OCI-LY1 (cell line): ENCODE data around the gene NEK5.

Experiments used
- H2AFZ ChIP-seq: fragments of 200-600 bp; sonication (generic), shearing (Covaris generic); 2 replicates; pipeline ENCODE4 v1.6.0; 2014; ENCODE audit warnings: antibody characterized with exemption, mild to moderate bottlenecking, low read length
- H3F3A ChIP-seq: fragments of 200-600 bp; sonication (generic), shearing (Covaris generic); 2 replicates; pipeline ENCODE4 v1.6.0; 2014; ENCODE audit warnings: mild to moderate bottlenecking, antibody characterized with exemption, low read length, moderate library complexity; ENCODE audit not compliant: insufficient read depth
- H3K27ac ChIP-seq: fragments of 200-600 bp; sonication (generic); 2 replicates; pipeline ENCODE4 v1.5.1; 2014; ENCODE audit warnings: low read length, mixed run types, mild to moderate bottlenecking, low read depth; ENCODE audit not compliant: poor library complexity, severe bottlenecking
- H3K27me3 ChIP-seq: fragments of 200-600 bp; sonication (generic); 2 replicates; pipeline ENCODE4 v1.6.0; 2014; ENCODE audit warnings: antibody characterized with exemption, mild to moderate bottlenecking, low read length, moderate library complexity; ENCODE audit not compliant: insufficient read depth
- H3K36me3 ChIP-seq: fragments of 200-600 bp; sonication (generic); 2 replicates; pipeline ENCODE4 v1.6.1; 2014; ENCODE audit warnings: mild to moderate bottlenecking, antibody characterized with exemption, low read length, moderate library complexity, mixed read lengths; ENCODE audit not compliant: insufficient read depth
- H3K4me1 ChIP-seq: fragments of 200-600 bp; sonication (generic); 2 replicates; pipeline ENCODE4 v1.5.1; 2014; ENCODE audit warnings: mild to moderate bottlenecking, low read length, moderate library complexity; ENCODE audit not compliant: insufficient read depth, severe bottlenecking
- H3K4me2 ChIP-seq: fragments of 200-600 bp; sonication (generic), shearing (Covaris generic); 2 replicates; pipeline ENCODE4 v1.6.1; 2014; ENCODE audit warnings: low read length
- H3K4me3 ChIP-seq: fragments of 200-600 bp; sonication (generic); 2 replicates; pipeline ENCODE4 v1.5.1; 2014; ENCODE audit warnings: low read length, low read depth, mild to moderate bottlenecking, mixed read lengths; ENCODE audit not compliant: poor library complexity, severe bottlenecking
- H3K79me2 ChIP-seq: fragments of 200-600 bp; shearing (Covaris generic); 2 replicates; pipeline ENCODE4 v1.6.1; 2016; ENCODE audit warnings: mixed run types, low read length, mixed read lengths; ENCODE audit not compliant: insufficient read depth
- H3K9ac ChIP-seq: fragments of 200-600 bp; sonication (generic), shearing (Covaris generic); 2 replicates; pipeline ENCODE4 v1.6.1; 2014; ENCODE audit warnings: mild to moderate bottlenecking, low read length, mixed read lengths
- H3K9me2 ChIP-seq: fragments of 200-600 bp; sonication (generic), shearing (Covaris generic); 2 replicates; pipeline ENCODE4 v1.6.1; 2014; ENCODE audit warnings: low read depth, mild to moderate bottlenecking, low read length, mixed read lengths
- H3K9me3 ChIP-seq: fragments of 200-600 bp; shearing (Covaris generic); 2 replicates; pipeline ENCODE4 v1.6.1; 2014; ENCODE audit warnings: low read length, mixed read lengths
- H4K20me1 ChIP-seq: fragments of 200-600 bp; sonication (generic), shearing (Covaris generic); 2 replicates; pipeline ENCODE4 v1.6.0; 2016; ENCODE audit warnings: mild to moderate bottlenecking, low read length; ENCODE audit not compliant: insufficient read depth
- CTCF ChIP-seq: fragments of 200-600 bp; sonication (generic), shearing (Covaris generic); IDR thresholded peaks from 2 replicates; pipeline ENCODE4 v1.5.1; 2017; ENCODE audit warnings: mild to moderate bottlenecking, antibody characterized with exemption, low read length, moderate library complexity, mixed read lengths
- EZH2 ChIP-seq: fragments of 200-600 bp; sonication (generic), shearing (Covaris generic); IDR thresholded peaks from 2 replicates; pipeline ENCODE4 v1.8.0; 2017; ENCODE audit warnings: borderline replicate concordance, mixed run types, mild to moderate bottlenecking, antibody characterized with exemption, low read length, moderate library complexity, mixed read lengths

NEK5 gene

GRCh38 chr13:52005841-52006522 is 122.9 kb downstream of the NEK5 start:
- no peak overlapping the region for H3K4me3 ChIP-seq
- H3K4me2 ChIP-seq: no peak overlapping the region
- no peaks in the 10 kb centered on the region for H3K9me2 ChIP-seq
- H2AFZ ChIP-seq: no peak overlapping the region
- H3F3A ChIP-seq: no peaks in the 10 kb centered on the region
- no peaks in the 10 kb centered on the region for H3K79me2 ChIP-seq
- H3K27me3 ChIP-seq: peaks cover 11% of the 10 kb centered on the region; the same call in 1 of the 2 replicates
- H3K9me3 ChIP-seq: no peaks in the 10 kb centered on the region
- TF ChIP-seq EZH2 (no peak), CTCF (no peak)
- no peaks in the 10 kb centered on the region for H4K20me1 ChIP-seq
- H3K9ac ChIP-seq: no peak overlapping the region
- H3K27ac ChIP-seq: no peak overlapping the region
- no peaks in the 10 kb centered on the region for H3K36me3 ChIP-seq
- peaks cover 4% of the 10 kb centered on the region for H3K4me1 ChIP-seq

GRCh38 chr13:52004511-52005170 is 124.2 kb downstream of the NEK5 start:
- Histone ChIP-seq H4K20me1 (no peaks in the 10 kb centered on the region), H3F3A (no peaks in the 10 kb centered on the region), H2AFZ (no peak overlapping the region), H3K79me2 (no peaks in the 10 kb centered on the region), H3K4me2 (no peak overlapping the region), H3K27me3 (peaks cover 12% of the 10 kb centered on the region; the same call in 1 of the 2 replicates), H3K9ac (no peak overlapping the region), H3K4me1 (no peaks in the 10 kb centered on the region), H3K9me3 (no peaks in the 10 kb centered on the region), H3K36me3 (no peaks in the 10 kb centered on the region), H3K9me2 (no peaks in the 10 kb centered on the region), H3K4me3 (no peak overlapping the region), H3K27ac (no peak overlapping the region)
- TF ChIP-seq EZH2: no peak
- no peak for TF ChIP-seq CTCF

GRCh38 chr13:52003541-52003940 is 125.3 kb downstream of the NEK5 start:
- Histone ChIP-seq H3K9me3 (no peaks in the 10 kb centered on the region), H3K4me2 (no peak overlapping the region), H3K27ac (no peak overlapping the region), H3K9me2 (no peaks in the 10 kb centered on the region), H3K36me3 (no peaks in the 10 kb centered on the region), H3K79me2 (no peaks in the 10 kb centered on the region), H3K4me3 (no peak overlapping the region), H3K4me1 (no peaks in the 10 kb centered on the region), H2AFZ (no peak overlapping the region), H4K20me1 (no peaks in the 10 kb centered on the region), H3F3A (no peaks in the 10 kb centered on the region), H3K27me3 (peaks cover 12% of the 10 kb centered on the region; the same call in 1 of the 2 replicates), H3K9ac (no peak overlapping the region)
- TF ChIP-seq EZH2 (no peak), CTCF (no peak)
